K562 (cell line): ENCODE measurements around the gene OSBP2. TPM values are rescaled to one million over a fixed set of nuclear protein-coding genes. Genes with fewer than 3 reads are reported as not detected.

Experiments used
- MAFK ChIP-seq: IDR thresholded peaks from 2 replicates; pipeline ENCODE4 v1.6.1; 2011; ENCODE audit warnings: low read length, improper control_type of control experiment
- SREBF1 ChIP-seq: fragments of 150-350 bp; IDR thresholded peaks from 2 replicates; pipeline ENCODE4 v1.6.1; 2014; ENCODE audit warnings: antibody characterized with exemption, low read depth, low read length, borderline replicate concordance
- TSC22D4 ChIP-seq: fragments of 450-650 bp; IDR thresholded peaks from 2 replicates; pipeline ENCODE4 v1.6.1; 2016; ENCODE audit warnings: missing genetic modification characterization, missing biosample characterization, control low read depth
- ZNF780A ChIP-seq: fragments of 250-450 bp; sonication (Bioruptor Pico); IDR thresholded peaks from 2 replicates; pipeline ENCODE4 v1.5.0; 2021; ENCODE audit warnings: mild to moderate bottlenecking
- polyA plus RNA-seq, 8 experiments: library from polyadenylated mRNA; depleted of rRNA in 4 of 8; stranded (reverse) in 5 of 8; unstranded in 3 of 8; fragments of >200 nt; fragmentation: Nextera tagmentation in 2 of 8; fragmentation: Illumina TruSeq in 1 of 8; extraction: Ambion mirVana in 2 of 8; extraction: Trizol in 1 of 8; gene quantifications; 2 replicates each; pipeline versions ENCODE4 v1.2.1 to v1.2.3, GENCODE V29; 2011 to 2014; ENCODE audit warnings: inconsistent platforms in 1 of 8, missing spikeins in 1 of 8
- total RNA-seq, 7 experiments: library from RNA; depleted of rRNA in 6 of 7; stranded (reverse); fragments of >200 nt in 6 of 7; fragmentation: Illumina TruSeq in 2 of 7; extraction: Trizol in 2 of 7; gene quantifications; 2 replicates each; pipeline versions ENCODE4 v1.2.1 to v1.2.3, GENCODE V29; 2011 to 2021; ENCODE audit warnings: low replicate concordance in 1 of 7
- TF ChIP-seq, protein P1 (sequence below): fragments of 450-650 bp; IDR thresholded peaks from 2 replicates; pipeline ENCODE4 v1.7.1; 2018; ENCODE audit warnings: mild to moderate bottlenecking, low read depth; ENCODE audit not compliant: partially characterized antibody
- TF ChIP-seq, protein P2 (sequence below): fragments of 250-450 bp; sonication (Bioruptor Pico); IDR thresholded peaks from 2 replicates; pipeline ENCODE4 v1.5.0; 2021; ENCODE audit warnings: mild to moderate bottlenecking, borderline replicate concordance

The OSBP2 gene
- total and polyA plus RNA-seq, 9 of the 15 experiments (the other 6 are each of a cell fraction or from before 2014, with no cell fraction given) = 0.52 to 29.5 (median 21.6) TPM

DNA sequence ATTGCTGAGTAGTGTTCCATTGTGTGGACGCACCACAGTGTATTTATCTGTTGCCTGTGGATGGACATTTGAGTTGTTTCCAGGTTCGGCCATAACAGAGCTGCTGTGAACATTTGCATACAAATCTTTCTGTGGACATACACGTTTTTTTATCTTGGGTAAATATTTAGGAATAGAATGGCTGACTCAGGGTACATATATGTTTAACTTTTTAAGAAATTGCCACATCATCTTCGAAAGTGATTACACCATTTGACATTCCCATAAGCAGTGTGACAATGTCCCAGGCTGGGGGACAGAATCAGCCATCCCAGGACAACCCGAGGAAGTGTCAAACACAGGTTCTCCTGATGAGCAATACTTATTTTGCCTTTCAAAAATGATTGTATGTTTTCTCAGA lies 87.9 kb downstream of the OSBP2 start (continued):
- TF ChIP-seq, protein P1, sequence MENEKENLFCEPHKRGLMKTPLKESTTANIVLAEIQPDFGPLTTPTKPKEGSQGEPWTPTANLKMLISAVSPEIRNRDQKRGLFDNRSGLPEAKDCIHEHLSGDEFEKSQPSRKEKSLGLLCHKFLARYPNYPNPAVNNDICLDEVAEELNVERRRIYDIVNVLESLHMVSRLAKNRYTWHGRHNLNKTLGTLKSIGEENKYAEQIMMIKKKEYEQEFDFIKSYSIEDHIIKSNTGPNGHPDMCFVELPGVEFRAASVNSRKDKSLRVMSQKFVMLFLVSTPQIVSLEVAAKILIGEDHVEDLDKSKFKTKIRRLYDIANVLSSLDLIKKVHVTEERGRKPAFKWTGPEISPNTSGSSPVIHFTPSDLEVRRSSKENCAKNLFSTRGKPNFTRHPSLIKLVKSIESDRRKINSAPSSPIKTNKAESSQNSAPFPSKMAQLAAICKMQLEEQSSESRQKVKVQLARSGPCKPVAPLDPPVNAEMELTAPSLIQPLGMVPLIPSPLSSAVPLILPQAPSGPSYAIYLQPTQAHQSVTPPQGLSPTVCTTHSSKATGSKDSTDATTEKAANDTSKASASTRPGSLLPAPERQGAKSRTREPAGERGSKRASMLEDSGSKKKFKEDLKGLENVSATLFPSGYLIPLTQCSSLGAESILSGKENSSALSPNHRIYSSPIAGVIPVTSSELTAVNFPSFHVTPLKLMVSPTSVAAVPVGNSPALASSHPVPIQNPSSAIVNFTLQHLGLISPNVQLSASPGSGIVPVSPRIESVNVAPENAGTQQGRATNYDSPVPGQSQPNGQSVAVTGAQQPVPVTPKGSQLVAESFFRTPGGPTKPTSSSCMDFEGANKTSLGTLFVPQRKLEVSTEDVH = no peak
- TF ChIP-seq, protein P2, sequence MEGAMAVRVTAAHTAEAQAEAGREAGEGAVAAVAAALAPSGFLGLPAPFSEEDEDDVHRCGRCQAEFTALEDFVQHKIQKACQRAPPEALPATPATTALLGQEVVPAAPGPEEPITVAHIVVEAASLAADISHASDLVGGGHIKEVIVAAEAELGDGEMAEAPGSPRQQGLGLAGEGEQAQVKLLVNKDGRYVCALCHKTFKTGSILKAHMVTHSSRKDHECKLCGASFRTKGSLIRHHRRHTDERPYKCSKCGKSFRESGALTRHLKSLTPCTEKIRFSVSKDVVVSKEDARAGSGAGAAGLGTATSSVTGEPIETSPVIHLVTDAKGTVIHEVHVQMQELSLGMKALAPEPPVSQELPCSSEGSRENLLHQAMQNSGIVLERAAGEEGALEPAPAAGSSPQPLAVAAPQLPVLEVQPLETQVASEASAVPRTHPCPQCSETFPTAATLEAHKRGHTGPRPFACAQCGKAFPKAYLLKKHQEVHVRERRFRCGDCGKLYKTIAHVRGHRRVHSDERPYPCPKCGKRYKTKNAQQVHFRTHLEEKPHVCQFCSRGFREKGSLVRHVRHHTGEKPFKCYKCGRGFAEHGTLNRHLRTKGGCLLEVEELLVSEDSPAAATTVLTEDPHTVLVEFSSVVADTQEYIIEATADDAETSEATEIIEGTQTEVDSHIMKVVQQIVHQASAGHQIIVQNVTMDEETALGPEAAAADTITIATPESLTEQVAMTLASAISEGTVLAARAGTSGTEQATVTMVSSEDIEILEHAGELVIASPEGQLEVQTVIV (CRISPR knock-in tag) = no peak
- TF ChIP-seq SREBF1 (no peak), TSC22D4 (tag) (no peak), ZNF780A (no peak), MAFK (0 out of 2 replicates have a peak, but pooled peaks have one; percentile 1)
- TF ChIP-seq, all 486 proteins: peak for 4
